ENCODE measurements around the gene HPGDS. TPM values are rescaled to one million over a fixed set of nuclear protein-coding genes. Genes with fewer than 3 reads are reported as not detected.

Gene HPGDS
- total RNA-seq, 1 donor, result not detected

DNA sequence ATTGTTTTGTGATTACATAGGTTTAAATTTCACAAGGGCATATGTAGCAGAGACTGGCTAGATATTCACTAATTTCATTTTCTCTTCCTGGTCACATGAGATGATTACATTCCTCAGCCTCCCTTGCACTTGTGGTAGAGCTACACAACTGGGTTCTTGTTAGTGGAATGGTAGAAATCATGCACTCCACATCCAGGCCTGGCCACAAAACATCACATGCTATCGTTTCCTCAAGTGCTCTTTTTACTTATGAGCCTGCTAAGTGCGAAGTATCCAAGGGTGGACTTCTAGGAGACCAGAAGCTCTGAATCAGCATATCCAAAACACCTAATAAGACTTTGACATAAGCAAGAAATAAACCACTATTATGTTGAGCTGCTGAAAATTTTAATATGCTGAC lies 26.4 kb upstream of the HPGDS start:
- no peak for DNase-seq (ENCODE audit: low read depth)
- TF ChIP-seq, protein P1, sequence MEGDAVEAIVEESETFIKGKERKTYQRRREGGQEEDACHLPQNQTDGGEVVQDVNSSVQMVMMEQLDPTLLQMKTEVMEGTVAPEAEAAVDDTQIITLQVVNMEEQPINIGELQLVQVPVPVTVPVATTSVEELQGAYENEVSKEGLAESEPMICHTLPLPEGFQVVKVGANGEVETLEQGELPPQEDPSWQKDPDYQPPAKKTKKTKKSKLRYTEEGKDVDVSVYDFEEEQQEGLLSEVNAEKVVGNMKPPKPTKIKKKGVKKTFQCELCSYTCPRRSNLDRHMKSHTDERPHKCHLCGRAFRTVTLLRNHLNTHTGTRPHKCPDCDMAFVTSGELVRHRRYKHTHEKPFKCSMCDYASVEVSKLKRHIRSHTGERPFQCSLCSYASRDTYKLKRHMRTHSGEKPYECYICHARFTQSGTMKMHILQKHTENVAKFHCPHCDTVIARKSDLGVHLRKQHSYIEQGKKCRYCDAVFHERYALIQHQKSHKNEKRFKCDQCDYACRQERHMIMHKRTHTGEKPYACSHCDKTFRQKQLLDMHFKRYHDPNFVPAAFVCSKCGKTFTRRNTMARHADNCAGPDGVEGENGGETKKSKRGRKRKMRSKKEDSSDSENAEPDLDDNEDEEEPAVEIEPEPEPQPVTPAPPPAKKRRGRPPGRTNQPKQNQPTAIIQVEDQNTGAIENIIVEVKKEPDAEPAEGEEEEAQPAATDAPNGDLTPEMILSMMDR (IDR thresholded peaks at IDR 0.05; ENCODE audit: insufficient read depth, low read depth, low read length), result no peak
- H3K4me3 ChIP-seq (ENCODE audit: low read depth, low read length), result no peak overlapping the region

DNA sequence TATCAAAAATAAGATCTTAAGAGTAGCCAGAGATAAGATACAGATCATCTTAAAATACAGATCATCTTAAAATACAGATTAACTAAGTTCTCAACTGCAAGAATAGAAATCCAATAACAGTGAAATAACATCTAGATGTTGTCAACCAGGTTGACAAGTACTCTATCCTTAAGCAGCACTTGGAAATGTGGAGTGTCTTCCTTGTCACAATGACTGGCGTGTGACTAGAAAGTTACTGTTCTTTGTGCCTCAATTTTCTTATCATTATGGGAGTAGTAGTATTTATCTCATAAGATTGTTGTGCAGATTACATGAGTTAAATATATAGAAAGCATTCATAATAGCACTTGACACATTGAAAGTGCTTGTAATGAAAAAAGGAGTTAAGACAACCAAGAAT lies 25.8 kb upstream of the HPGDS start:
- no peak overlapping the region for H3K4me3 ChIP-seq (ENCODE audit: low read depth, low read length)
- DNase-seq (ENCODE audit: low read depth), result no peak
- TF ChIP-seq, protein P1 (IDR thresholded peaks at IDR 0.05; ENCODE audit: insufficient read depth, low read depth, low read length), result no peak

DNA sequence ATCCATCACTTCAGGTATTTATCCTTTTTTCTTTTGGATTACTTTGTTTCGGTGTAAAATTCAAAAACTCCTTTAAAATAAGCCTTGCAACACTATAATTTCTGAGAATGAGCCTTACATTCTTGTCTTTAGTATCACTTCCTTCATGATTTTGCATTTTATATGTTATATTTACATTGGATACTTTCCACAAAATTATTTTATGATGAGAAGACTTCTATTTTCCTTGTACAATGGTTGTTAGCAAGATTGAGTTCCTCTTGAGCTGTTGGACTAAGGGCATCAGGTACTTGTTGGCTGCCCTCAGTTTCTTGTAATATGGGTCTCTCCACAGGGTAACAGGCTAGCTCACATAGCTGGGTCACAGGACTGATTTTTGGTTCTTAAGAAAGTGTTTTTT lies 22.7 kb upstream of the HPGDS start:
- DNase-seq (ENCODE audit: low read depth), result no peak
- H3K4me3 ChIP-seq (ENCODE audit: low read depth, low read length), result no peak overlapping the region
- TF ChIP-seq, protein P1 (IDR thresholded peaks at IDR 0.05; ENCODE audit: insufficient read depth, low read depth, low read length), result no peak

DNA sequence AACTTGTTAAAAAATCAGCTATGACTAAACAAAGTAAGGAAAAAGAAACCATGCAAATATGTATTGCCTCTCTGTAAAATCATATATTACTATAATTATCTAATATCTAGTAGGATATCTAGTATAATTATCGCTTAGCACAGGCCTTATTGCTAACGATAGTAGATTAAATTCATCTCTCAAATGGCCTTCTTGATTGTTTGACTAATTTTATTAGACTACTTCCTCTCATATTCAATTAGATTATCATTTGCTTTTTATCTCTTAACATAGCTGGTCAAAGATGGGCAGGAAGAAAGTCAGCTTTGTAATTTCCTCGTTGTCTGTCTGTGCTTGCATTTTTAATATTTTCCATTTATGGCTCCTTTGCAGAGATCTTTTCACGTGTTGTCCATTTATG lies 21.9 kb upstream of the HPGDS start:
- no peak overlapping the region for H3K4me3 ChIP-seq (ENCODE audit: low read depth, low read length)
- no peak for DNase-seq (ENCODE audit: low read depth)
- TF ChIP-seq, protein P1 (IDR thresholded peaks at IDR 0.05; ENCODE audit: insufficient read depth, low read depth, low read length), result no peak

DNA sequence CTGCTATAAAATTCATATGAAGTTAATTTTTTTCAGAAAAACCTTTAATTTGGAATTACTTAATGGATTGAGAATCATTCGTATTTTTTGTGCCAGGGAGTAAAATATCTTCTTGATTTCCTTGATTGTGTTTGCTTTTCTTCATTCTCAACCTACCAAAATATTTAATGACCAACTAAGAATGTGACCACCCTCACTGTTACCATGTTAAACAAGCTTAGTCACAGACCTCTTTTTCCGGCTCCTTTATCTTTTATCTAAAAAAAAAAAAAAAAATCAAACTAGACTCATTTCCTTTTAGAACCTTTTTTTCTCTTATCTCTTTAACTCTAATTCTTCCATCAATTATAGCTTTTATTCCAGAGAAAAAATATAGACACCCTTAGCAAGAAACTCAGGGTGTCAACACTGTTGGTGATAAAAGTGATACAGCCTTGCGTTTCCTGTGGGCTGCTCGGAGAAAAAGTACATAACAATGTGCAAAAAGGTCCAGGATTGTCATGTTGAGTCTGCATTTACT lies 20.6 kb upstream of the HPGDS start:
- H3K4me3 ChIP-seq (ENCODE audit: low read depth, low read length), result no peak overlapping the region
- TF ChIP-seq, protein P1 (IDR thresholded peaks at IDR 0.05; ENCODE audit: insufficient read depth, low read depth, low read length), result no peak
- no peak for DNase-seq (ENCODE audit: low read depth)

DNA sequence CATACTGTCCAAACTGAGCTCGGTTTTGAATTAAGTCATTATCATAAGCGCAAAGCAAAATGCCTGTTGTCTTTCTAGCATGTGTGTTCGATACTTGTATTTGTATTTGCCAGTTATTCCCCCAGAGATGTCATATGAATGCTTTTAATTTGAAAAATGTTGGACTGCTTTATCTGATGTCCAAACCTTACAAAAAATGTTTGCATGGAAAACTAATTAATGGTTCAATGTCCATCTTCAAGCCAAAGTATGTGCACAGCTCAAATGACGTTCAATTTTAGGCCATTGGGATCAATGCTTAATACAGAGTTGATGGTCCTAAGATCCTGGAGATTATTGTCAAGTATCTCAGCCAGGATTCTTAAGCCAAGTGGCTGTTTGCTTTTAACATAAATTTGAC lies 17.2 kb upstream of the HPGDS start:
- TF ChIP-seq, protein P1 (IDR thresholded peaks at IDR 0.05; ENCODE audit: insufficient read depth, low read depth, low read length), result no peak
- DNase-seq (ENCODE audit: low read depth), result no peak
- no peak overlapping the region for H3K4me3 ChIP-seq (ENCODE audit: low read depth, low read length)

DNA sequence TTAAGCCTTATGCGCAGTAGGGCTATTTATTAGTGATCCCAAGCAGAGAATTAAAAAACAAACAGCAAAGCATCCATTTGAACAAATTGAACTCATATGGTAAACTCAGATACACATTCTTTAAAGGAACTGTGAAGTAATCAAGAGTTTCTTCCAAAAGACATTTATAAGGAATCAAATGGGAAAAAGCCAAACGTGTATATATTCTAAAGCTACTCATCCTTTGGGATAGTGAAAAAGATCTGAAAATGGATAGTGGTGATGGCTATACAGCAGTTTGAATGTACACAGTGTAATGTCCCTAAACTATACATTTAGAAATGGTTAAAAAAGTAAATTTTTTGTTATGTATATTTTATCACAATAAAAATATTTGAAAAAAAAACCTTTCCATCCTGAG lies 16.6 kb upstream of the HPGDS start:
- no peak overlapping the region for H3K4me3 ChIP-seq (ENCODE audit: low read depth, low read length)
- TF ChIP-seq, protein P1 (IDR thresholded peaks at IDR 0.05; ENCODE audit: insufficient read depth, low read depth, low read length), result no peak
- DNase-seq (ENCODE audit: low read depth), result no peak
